HG02852 (cell line): ENCODE measurements around the gene SLIT1.

Experiments used
- ATAC-seq: cut with Tn5 transposase; IDR thresholded peaks from one replicate; pipeline ENCODE4 v1.9.1; 2021; ENCODE audit warnings: mild to moderate bottlenecking, moderate library complexity; ENCODE audit not compliant: unreplicated experiment

Gene SLIT1

GRCh38 chr10:97174276-97174775 lies 11.4 kb downstream of the SLIT1 start:
- ATAC-seq, result no peak

DNA sequence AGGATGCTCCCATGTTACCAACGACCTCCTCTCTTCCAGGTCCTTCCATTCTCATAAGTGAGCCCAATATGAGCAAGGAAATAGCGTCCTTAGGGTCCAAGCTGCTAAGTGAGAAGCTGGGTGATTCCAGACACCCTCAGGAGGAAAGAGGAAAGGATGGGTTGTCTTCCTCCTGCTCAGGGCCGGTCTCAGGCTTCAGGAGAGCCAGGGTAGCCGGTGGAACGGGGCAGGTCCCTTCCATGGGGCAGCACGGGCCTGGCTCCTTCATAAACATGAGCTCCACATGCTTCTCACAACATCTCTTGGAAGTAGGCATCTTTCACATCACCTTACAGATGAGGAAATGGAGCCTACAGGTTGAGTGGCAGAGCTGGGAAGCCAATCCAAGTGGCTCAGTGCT lies 12.7 kb downstream of the SLIT1 start:
- no peak for ATAC-seq

- ATAC-seq, result no peak
These were observed 14.8 kb downstream of the SLIT1 start for GRCh38 chr10:97171001-97171400.

GRCh38 chr10:97169911-97170693 lies 15.7 kb downstream of the SLIT1 start:
- ATAC-seq, result no peak

GRCh38 chr10:97169063-97169462 lies 16.7 kb downstream of the SLIT1 start:
- no peak for ATAC-seq

GRCh38 chr10:97168645-97169044 lies 17.1 kb downstream of the SLIT1 start:
- ATAC-seq, result no peak

DNA sequence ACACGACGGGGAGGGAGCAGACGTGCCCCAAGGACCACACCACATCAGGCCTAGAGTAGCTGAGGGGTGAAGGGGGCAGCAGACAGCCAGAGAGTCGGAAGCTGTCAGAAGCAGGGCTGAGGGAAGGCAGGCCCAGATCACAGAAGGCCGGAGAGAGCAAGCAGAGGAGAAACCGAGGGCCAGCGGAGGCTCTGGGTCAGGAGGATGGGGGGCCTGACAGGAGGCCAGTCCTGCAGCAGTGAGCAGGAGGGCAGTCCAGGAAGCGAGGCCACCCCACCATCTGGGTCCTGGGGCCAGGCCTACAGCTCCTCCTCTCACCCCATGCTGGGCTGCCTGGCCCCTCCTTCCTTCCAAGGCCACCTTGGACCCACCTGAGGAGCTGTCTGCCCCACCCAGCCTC lies 20.3 kb downstream of the SLIT1 start:
- ATAC-seq, result no peak

- no peak for ATAC-seq
These were observed 21.8 kb downstream of the SLIT1 start for GRCh38 chr10:97163781-97164501.

GRCh38 chr10:97163181-97163580 lies 22.6 kb downstream of the SLIT1 start:
- no peak for ATAC-seq

- no peak for ATAC-seq
These were observed 26.0 kb downstream of the SLIT1 start for GRCh38 chr10:97159646-97160305.

DNA sequence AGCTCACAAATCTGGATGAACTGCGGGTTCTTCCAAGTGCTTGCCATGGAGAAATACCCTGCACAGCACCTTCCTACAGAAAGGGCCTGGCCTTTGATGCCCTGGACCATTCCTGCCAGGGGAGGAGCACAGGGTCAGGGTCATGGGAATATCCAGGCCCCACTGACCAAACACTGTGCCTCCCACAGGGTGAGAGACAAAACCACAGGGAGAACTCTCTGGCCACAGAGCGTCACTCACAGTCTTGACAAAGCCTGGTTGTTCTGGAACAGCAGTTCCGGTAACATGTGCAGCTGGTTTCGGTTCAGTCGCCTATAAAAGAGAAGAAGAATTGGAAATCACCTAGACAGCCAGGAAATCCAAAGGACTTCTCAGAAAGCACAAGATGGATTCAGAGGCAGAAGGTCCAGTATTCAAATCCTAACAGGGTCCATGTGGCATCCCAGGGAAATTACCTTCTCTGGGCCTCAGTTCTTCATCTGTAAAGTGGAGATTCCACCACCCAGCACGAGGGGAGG lies 28.1 kb downstream of the SLIT1 start:
- peak; percentile 84 for ATAC-seq

GRCh38 chr10:97154781-97155180 lies 31.0 kb downstream of the SLIT1 start:
- ATAC-seq, result no peak

- no peak for ATAC-seq
These were observed 31.6 kb downstream of the SLIT1 start for GRCh38 chr10:97154162-97154561.

DNA sequence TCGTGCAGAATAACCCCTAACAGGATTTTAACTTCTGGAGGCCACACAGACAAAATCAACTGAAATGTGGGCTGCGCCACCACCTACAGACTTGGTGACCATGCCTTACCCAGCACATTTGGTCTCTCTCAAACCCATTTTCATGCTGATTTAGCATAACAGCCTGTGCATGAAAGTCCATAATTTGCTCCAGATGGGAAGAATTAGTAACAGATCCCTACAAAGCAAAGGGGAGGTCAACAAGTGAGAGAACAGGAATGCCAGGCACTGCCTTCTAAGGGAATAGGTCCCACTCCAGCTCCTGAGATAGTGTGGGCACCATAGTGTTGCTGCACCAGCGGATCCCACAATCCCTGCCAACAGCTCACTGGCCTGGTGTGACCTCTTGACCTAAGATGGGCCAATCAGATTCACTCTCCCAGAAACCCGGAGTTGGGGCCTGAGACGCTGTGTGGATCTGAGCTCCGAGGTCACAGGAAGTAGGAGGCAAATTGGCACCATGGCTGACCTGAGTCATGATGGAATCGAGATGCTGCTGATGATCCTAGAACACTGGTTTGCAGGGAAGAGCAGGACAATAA lies 32.4 kb downstream of the SLIT1 start:
- no peak for ATAC-seq

GRCh38 chr10:97151307-97151914 lies 34.3 kb downstream of the SLIT1 start:
- ATAC-seq, result no peak

DNA sequence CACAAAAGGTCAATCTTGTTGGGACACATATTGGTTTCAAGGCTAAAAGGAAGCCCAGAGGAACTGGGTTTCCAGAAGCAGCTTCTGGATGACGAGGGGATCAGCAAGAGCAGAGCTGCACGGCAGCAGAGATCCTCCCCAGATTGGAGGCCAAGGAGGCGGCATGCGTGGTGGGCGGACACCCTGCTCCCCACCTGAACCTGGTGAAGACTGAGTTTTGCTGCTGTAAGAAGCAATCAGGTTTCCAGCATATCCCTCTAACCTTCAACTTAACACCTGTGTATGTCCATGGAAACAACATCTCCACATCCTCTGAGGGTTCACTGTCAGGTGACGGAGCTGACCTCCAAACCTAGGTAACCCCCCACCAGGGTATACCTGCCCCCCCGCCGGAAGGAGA lies 35.1 kb downstream of the SLIT1 start:
- no peak for ATAC-seq

GRCh38 chr10:97150013-97150595 lies 35.7 kb downstream of the SLIT1 start:
- no peak for ATAC-seq

DNA sequence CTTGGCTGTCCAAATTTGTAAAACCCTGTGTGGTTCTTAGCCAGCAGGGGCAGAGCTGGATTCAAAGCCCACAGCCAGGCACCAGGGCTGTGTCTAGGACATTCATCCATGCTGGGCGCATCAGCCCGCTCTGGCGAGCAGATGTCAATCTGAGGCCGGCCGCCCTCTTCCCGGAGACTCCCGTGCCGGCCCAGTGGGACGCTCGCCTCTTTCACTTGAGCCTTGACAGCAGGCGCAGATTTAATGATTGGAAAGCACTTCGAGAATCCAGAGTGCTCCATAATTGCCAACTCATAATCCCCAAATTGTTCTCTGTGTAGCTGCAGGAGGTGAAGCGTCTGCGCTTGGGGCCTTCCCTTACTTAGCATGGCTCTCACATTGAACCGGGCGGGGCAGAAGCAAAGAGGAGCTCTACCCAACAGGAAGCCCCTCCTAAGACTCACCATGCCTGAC lies 36.7 kb downstream of the SLIT1 start:
- no peak for ATAC-seq

DNA sequence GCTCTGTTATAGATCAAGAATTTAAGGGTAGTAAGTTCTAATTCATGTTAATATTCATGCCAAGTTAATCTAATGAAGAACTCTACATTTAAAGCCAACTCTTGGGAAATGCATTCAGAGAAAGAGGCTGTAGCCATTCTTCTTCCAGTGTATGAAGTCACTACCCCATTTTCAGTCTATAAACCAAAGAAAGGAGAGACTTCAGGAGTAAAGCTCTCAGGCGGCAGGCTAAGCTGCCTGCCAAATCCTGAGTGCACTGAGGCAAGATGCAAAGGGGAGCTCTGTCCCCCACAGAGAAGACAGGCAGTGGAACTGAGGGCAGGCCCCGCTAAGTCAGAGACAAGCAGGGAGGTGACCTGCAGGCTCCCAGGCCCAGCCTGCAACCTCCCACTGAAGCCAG lies 41.5 kb downstream of the SLIT1 start:
- no peak for ATAC-seq

- ATAC-seq, result no peak
These were observed 42.9 kb downstream of the SLIT1 start for GRCh38 chr10:97142834-97143233.
